GOT3 (cell line): ENCODE measurements around the gene SLC17A4.

Experiments
- DNase-seq: peaks from one replicate; lab custom pipeline; 2025; ENCODE audit warnings: mixed read lengths; lab: John Stamatoyannopoulos, UW

Gene SLC17A4

DNA sequence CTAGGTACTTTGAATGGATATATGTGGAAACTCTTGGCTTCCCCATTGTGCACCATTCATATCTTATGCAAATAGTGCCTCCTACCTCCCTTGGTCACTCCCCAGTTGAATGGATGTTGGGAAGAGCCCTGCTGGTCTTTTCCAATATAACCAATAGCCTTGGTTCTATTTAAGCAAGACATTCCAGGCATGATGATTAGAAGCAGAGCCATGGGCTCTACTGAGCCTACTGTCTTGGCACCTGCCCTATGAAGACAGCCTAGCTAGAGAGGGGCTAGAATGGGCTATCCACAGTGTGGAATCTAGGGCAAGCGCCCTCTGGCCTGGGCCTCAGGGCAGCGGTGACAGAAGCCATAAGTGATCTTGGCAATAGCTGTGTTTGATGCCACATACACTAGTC, 61.7 kb downstream of the SLC17A4 start:
- no peak for DNase-seq

DNA sequence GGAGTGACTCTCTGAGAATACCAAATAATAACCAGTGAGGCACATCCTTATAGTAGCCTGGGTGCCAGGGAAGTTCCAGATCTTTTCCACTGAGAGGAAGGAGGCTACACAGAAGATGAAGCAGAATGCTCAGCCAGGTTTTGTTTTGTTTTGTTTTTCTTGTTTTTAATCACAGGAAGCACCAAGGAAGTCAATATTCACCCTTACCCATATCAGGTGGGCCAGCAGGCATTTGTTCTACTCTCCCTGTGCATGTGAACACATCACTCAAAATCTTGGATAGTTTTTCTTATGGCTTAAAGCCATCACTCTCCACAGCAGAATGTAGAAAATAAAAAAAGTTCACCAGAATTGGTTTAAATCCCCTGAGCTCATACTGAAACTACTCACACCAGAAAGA, 66.8 kb downstream of the SLC17A4 start:
- DNase-seq: no peak

GRCh38 chr6:25829375-25829774, 74.8 kb downstream of the SLC17A4 start:
- no peak for DNase-seq

DNA sequence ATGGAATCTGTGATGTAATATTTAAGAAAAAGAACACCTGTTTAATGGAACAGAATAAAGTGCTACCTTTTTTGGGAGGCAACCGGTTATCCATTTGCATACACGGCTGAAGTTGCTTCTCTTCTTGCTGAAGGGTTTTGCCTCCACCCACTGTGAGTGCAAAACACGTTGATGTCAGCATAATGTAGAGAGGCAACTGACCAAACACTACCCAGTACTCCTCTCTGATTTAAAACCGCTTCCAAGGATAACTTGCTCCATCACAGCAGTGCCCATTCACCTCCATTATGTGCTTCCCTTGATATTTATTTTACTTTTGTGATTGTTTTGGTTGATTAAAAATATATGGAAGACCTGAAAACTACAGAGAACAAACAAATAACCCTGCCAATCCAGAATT, 75.9 kb downstream of the SLC17A4 start:
- no peak for DNase-seq
